Measurements from ENCODE around the gene CHRM5. TPM values are rescaled to one million over a fixed set of nuclear protein-coding genes. Genes with fewer than 3 reads are reported as not detected.

CHRM5 gene
- total RNA-seq, 1 experiment from 2014 or later: not detected

DNA sequence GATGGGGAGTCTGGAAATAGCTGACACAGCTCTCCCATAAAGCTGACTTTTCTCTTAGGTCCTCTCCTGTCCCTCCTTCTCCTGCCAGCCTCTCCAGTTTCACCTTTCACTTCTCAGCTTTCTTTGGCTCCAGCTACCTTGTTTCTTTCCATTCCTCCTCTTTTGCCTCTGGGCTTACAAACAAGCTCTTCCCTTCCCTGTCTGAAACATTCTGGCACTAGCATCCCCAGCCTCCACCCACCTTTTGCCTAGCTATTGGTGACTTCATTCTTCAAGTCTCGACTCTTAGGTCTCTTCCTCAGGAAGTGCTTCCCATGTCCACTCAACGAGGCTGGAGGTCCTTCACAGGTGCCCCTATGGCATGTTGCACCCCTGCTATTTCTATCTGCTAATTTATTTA lies 91.2 kb downstream of the CHRM5 start:
- in situ Hi-C loops (cut with HindIII; ENCODE audit: low pct_unique_long_range_greater_than_20kb, low sequenced_read_pairs): no loop called here
- H3K4me1 ChIP-seq (ENCODE audit: control insufficient read depth, insufficient read depth, low read length): no peaks in the 10 kb centered on the region
- no peak for TF ChIP-seq SIN3A (IDR thresholded peaks at IDR 0.05; ENCODE audit: borderline replicate concordance, insufficient read depth, low read depth, low read length)
- TF ChIP-seq TCF7L2 (IDR thresholded peaks at IDR 0.05; ENCODE audit: low read depth, low read length): no peak
- TF ChIP-seq, protein P1, sequence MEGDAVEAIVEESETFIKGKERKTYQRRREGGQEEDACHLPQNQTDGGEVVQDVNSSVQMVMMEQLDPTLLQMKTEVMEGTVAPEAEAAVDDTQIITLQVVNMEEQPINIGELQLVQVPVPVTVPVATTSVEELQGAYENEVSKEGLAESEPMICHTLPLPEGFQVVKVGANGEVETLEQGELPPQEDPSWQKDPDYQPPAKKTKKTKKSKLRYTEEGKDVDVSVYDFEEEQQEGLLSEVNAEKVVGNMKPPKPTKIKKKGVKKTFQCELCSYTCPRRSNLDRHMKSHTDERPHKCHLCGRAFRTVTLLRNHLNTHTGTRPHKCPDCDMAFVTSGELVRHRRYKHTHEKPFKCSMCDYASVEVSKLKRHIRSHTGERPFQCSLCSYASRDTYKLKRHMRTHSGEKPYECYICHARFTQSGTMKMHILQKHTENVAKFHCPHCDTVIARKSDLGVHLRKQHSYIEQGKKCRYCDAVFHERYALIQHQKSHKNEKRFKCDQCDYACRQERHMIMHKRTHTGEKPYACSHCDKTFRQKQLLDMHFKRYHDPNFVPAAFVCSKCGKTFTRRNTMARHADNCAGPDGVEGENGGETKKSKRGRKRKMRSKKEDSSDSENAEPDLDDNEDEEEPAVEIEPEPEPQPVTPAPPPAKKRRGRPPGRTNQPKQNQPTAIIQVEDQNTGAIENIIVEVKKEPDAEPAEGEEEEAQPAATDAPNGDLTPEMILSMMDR (IDR thresholded peaks at IDR 0.05): no peak
- ATAC-seq (no peak), DNase-seq (ENCODE audit: low read depth, low spot score) (no peak)
- intact Hi-C loops (cut with micrococcal nuclease; ENCODE audit: unreplicated experiment): no loop called here
- H3K9me3 ChIP-seq (ENCODE audit: control insufficient read depth, insufficient read depth, low read depth, low read length): no peaks in the 10 kb centered on the region
- no TSS peak for BruUV-seq (replicated peaks)
- H3K4me3 ChIP-seq (ENCODE audit: low read depth in 2 of 2, low read length in 2 of 2): no peak overlapping the region
- no peaks in the 10 kb centered on the region for H3K36me3 ChIP-seq (ENCODE audit: control insufficient read depth, insufficient read depth, low read length)
- no peaks in the 10 kb centered on the region for H3K27me3 ChIP-seq (ENCODE audit: control insufficient read depth, insufficient read depth, low read length)
- ChIA-PET CTCF (no interaction called here), POLR2A (no interaction called here)
- H3K27ac ChIP-seq (ENCODE audit: low read length): no peak overlapping the region

DNA sequence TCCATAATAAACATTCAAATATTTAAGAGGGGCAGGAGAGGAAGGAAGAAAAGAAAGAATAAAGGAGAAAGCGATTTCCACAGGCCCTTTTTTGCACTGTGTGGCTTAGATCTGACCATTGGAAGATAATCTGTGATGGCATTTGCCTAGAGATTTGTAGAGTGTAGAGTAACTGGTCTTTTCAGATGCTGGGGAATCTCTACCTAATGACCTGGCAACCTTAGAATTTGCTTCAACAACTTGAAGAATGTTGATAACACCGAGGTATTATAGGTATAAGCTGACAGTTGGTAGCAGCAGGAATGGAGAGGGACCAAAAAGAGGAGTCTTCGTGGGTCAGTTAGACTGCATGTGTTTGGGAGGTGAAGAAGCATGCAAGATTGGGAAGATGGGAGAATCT lies 91.6 kb downstream of the CHRM5 start:
- Histone ChIP-seq H3K4me1 (ENCODE audit: control insufficient read depth, insufficient read depth, low read length) (no peaks in the 10 kb centered on the region), H3K27ac (ENCODE audit: low read length) (no peak overlapping the region), H3K4me3 (ENCODE audit: low read depth in 2 of 2, low read length in 2 of 2) (no peak overlapping the region), H3K9me3 (ENCODE audit: control insufficient read depth, insufficient read depth, low read depth, low read length) (no peaks in the 10 kb centered on the region), H3K27me3 (ENCODE audit: control insufficient read depth, insufficient read depth, low read length) (no peaks in the 10 kb centered on the region), H3K36me3 (ENCODE audit: control insufficient read depth, insufficient read depth, low read length) (no peaks in the 10 kb centered on the region)
- no TSS peak for BruUV-seq (replicated peaks)
- intact Hi-C loops (cut with micrococcal nuclease; ENCODE audit: unreplicated experiment) (loop anchor here (5.0 to 10.0 kb wide), 2 partner anchors 152 to 515 kb away; partner anchors contain the start of gene KATNBL1), in situ Hi-C loops (cut with HindIII; ENCODE audit: low pct_unique_long_range_greater_than_20kb, low sequenced_read_pairs) (no loop called here)
- no peak for DNase-seq (ENCODE audit: low read depth, low spot score)
- ChIA-PET CTCF (no interaction called here), POLR2A (no interaction called here)
- no peak for ATAC-seq
- TF ChIP-seq POLR2AphosphoS5 (IDR thresholded peaks at IDR 0.05; ENCODE audit: low read depth, low read length) (no peak), SIN3A (IDR thresholded peaks at IDR 0.05; ENCODE audit: borderline replicate concordance, insufficient read depth, low read depth, low read length) (no peak)
- TF ChIP-seq, protein P2, sequence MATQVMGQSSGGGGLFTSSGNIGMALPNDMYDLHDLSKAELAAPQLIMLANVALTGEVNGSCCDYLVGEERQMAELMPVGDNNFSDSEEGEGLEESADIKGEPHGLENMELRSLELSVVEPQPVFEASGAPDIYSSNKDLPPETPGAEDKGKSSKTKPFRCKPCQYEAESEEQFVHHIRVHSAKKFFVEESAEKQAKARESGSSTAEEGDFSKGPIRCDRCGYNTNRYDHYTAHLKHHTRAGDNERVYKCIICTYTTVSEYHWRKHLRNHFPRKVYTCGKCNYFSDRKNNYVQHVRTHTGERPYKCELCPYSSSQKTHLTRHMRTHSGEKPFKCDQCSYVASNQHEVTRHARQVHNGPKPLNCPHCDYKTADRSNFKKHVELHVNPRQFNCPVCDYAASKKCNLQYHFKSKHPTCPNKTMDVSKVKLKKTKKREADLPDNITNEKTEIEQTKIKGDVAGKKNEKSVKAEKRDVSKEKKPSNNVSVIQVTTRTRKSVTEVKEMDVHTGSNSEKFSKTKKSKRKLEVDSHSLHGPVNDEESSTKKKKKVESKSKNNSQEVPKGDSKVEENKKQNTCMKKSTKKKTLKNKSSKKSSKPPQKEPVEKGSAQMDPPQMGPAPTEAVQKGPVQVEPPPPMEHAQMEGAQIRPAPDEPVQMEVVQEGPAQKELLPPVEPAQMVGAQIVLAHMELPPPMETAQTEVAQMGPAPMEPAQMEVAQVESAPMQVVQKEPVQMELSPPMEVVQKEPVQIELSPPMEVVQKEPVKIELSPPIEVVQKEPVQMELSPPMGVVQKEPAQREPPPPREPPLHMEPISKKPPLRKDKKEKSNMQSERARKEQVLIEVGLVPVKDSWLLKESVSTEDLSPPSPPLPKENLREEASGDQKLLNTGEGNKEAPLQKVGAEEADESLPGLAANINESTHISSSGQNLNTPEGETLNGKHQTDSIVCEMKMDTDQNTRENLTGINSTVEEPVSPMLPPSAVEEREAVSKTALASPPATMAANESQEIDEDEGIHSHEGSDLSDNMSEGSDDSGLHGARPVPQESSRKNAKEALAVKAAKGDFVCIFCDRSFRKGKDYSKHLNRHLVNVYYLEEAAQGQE (IDR thresholded peaks at IDR 0.05; ENCODE audit: insufficient read depth in 1 of 2, low read depth in 2 of 2, low read length in 1 of 2): no peak
- TF ChIP-seq, protein P1 (IDR thresholded peaks at IDR 0.05): no peak
